GM18499 (cell line): ENCODE data around the gene ACTL6B.
A peak's percentile ranks its signal among the peaks of the same experiment; 100 is the strongest.
"Not testable (repeated sequence)": the region's sequence is repeated elsewhere in the genome, so short reads cannot be mapped to it uniquely, and the experiment has no call there.

Experiments used
- ATAC-seq: cut with Tn5 transposase; IDR thresholded peaks from one replicate; pipeline ENCODE4 v1.9.1; 2021; ENCODE audit warnings: moderate number of reproducible peaks; ENCODE audit not compliant: insufficient read depth, unreplicated experiment

ACTL6B gene

DNA sequence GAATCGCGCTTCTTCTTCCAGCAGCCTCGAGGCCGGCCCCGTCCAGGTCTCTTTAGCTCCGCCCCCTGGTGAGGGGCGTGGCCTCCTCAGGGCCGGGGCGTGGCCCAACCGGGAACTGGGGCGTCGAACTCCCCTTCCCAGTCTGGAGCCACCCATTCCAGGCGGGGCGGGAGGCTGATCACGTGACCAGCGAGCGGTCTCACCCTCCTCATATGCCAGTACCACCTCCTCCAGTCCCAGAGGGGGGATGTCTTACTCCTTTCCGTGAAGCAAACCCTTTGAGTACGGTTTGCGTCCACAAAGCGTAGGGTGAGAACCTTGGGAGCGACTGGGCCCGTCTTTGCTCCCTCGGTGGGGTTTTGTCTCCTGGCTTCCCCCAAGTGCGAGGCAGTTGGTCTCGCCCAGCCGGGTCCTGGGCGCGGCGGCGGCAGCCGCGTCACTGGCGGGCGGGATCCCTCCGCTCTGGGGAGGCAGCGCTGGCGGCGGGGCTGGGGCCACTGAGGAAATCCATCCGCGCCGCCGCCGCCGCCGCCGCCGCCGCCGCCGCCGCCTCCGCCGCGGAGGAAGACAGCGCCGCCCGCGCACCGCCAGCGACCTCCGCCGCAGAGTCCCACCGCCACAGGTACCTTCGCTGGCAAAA, 17.2 kb upstream of the ACTL6B start, which contains the start of gene GNB2:
TSS of gene GNB2 (plus strand) at position 439 of the 640 bp plus-strand sequence. CDS start 2,526 bp downstream, outside the sequence.
- ATAC-seq: peak; percentile 44

GRCh38 chr7:100671353-100672327, 15.4 kb upstream of the ACTL6B start:
- no peak for ATAC-seq

DNA sequence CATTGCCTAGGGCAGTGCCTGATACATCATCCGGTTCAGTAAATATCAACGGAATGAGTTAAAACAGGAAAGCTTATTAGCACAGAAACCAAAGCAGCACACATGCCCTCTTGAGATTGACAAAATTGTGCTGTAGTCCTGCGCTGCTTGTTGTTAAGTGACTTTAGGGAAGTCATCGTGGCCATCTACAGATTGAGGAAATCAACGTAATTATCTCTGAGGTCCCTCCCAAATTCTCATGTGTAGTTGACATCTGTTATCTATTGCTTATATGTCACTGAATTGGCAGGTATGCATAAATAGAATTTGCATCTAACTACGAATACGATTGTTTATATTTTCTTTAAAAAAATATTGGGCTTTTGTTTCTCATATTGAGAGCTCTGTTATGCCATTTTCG, 13.8 kb upstream of the ACTL6B start:
- no peak for ATAC-seq

DNA sequence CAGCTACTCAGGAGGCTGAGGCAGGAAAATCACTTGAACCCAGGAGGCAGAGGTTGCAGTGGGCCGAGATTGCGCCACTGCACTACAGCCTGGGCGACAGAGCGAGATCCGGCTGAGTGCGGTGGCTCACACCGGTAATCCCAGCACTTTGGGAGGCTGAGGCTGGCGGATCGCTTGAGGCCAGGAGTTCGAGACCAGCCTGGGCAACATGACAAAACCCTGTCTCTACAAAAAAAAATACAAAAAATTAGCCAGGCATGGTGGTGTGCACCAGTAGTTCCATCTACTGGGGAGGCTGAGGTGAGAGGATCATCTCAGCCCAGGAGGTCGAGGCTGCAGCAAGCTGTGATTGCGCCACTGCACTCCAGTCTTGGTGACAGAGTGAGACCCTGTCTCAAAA, 12.9 kb upstream of the ACTL6B start:
- ATAC-seq: not testable (repeated sequence)

- no peak for ATAC-seq
Observed at GRCh38 chr7:100668069-100668449, 11.8 kb upstream of the ACTL6B start.

DNA sequence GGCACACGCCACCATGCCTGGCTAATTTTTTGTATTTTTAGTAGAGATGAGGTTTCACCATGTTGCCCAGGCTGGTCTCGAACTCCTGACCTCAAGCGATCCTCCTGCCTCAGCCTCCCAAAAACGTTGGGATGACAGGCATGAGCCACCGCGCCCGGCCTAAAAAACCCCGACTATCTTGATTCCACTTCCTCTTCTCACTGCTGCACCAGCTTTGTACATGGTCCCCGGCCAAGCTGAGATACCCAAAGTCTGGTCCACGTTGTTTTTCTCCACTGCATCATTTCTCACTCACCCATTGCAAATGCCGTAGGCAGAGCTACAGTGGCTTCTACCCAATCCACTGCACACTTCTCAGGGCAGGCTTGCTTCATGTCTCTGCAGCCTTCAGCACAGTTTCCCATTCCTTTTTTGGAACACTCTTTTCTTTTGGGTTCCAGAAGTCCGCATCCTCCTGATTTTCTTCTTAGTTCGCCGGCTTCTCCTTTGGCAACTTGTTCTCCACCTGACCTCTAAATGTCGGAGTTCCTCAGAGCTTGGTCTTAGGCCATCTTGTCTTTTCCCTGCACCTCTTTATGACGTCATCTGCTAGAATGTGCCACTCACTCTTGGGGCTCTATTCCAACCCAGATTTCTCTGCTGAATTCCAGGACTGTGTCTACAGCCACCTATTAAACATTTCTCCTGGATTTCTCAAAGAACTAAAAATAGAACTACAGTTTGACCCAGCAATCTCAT, 11.3 kb upstream of the ACTL6B start:
- no peak for ATAC-seq

GRCh38 chr7:100665168-100665726, 9.0 kb upstream of the ACTL6B start:
- no peak for ATAC-seq

- ATAC-seq: not testable (repeated sequence)
Observed at GRCh38 chr7:100662194-100662776, 6.0 kb upstream of the ACTL6B start.

DNA sequence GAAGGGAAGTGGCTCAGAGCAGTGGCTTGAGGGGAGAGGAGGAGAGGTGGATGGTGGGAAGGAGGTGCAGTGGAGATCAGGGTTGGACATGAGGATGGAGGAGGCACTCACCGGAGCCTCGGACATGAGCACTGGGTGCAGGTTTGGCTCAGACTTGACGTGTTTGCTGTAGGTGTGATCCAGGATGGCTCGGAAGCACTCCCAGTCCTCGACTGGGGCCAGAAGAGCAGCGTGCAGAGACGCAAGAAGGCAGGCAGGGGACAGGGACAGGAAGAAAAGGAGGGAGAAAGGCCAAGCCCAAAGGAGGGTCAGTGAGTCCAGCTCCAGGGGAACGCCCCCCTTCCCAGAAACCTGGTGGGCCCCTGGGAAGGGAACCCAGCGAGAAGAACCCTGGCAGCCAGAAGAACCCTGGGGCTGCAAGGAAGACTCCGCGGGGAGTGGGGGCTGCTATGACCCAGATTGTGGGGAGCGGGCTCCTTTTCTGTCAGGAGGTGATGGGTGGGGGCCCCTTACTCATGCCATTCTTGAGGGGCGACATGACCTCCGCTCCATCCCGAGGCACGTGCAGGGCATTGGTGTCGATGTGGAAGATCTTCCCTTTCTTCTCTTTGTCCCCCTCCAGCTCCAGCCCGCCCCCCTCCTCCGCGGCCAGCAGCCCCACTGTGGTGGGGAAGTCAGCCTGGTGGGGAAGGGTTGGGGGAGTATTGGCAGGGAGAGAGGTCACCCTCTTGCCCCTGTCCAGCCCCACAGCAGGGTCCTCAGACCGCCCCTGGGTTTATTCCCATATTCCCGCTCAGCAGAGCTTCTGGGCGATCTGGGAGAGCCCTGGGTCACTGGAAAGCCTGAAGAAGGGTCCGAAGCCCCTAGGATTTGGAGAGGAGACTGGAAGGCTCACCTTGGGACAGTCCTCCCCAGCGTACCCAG, 1.1 kb downstream of the ACTL6B start:
- ATAC-seq: no peak

- ATAC-seq: no peak
Observed at GRCh38 chr7:100649826-100650565, 6.3 kb downstream of the ACTL6B start.

GRCh38 chr7:100642534-100642907, 13.7 kb downstream of the ACTL6B start:
- ATAC-seq: no peak

DNA sequence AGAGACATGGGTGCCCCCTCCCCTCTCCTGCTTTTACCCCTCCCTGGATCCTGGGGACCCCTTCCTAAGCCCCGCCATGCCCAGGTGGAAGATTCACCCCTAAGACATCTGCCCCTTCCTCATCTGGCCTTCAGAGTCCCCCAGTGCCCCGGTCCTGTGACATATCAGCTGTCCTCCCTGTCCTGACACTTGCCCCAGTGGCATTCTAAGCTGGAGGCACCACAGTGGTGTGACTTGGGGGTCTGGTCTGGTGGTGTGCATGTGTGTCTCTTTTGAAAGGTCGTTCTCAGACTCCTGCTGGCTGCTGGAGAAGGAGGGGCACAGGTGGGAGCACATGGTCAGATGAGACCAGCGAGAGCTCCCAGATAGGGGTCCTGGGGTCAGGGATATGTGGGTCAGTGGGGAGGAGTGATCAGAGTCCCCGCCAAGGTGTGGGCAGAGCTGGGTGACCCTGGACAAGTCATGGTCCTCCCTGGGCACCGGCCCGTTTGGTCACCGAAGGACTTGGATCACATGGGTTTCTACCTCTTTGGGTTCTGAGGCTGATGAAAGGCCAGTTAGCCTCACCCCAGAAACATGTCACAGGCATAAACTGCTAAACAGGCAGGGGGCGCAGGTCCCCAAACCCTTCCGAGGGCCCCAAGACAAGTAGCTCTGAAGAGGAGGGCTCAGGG, 14.3 kb downstream of the ACTL6B start:
- no peak for ATAC-seq

GRCh38 chr7:100641463-100641859, 14.8 kb downstream of the ACTL6B start, which contains the start of gene TFR2:
Gene TFR2 (minus strand): TSS chr7:100641552. CDS start chr7:100641509, 43 bp downstream.
- ATAC-seq: no peak

- ATAC-seq: no peak
Observed at GRCh38 chr7:100640517-100641440, 15.5 kb downstream of the ACTL6B start.

- ATAC-seq: no peak
Observed at GRCh38 chr7:100639995-100640516, 16.2 kb downstream of the ACTL6B start.

GRCh38 chr7:100632951-100633717, 23.1 kb downstream of the ACTL6B start:
- no peak for ATAC-seq
